NCI-H2081 treated with DMSO at 0.1 percent for 48 hours (cell line): ENCODE results near the gene BLOC1S6.

Experiments
- DNase-seq: peaks from one replicate; lab custom pipeline; 2025; lab: John Stamatoyannopoulos, UW

Gene BLOC1S6

DNA sequence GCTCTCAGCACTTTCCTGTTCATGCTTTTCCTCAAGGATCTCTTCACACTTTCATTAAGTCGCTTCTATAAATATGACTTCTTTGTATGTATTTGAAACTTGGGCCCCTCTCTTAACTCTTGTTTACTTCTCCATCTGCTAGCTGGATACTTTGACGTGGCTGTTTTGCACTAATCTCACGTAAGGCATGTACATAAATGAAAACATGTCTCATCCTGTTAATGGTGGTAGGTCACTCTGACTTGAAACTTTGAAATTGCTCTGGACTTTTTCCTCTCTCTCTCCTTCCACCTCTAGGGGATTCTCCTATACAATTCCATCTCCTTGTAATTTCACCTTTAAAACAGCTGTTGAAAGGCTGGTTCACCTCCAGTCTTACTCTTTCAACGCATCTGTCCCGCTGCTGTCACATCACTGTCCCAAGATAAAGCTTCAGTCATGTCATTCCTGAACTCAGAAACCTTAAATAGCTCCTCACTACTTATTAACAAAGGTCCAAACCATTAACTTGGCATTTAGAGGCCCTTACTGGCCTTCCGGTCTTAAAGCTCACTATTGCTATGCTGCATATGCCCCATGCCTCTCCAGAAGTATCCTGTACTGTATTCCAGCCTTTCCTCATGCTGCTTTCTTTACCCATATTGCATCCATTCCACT, 1.2 kb downstream of the BLOC1S6 start:
- no peak for DNase-seq

DNA sequence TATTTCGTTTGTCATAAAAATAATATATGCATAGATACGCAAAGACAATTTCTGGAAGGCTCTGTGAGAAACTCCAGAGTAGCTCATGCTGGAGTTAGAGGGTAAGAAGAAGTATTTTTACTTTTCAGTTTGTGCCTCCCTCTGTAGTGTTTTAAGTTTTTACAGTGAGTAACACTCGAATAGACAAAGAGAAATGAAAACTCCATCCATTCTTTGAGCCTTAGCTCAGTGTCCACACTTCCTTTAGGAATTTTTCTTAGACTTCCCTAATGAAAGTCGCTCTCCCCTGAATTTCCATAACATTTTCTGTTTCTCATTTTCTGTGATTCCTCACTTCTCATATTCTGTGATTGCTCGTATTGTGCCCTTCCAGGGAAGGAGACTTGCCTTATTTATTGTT, 2.1 kb downstream of the BLOC1S6 start:
- no peak for DNase-seq

DNA sequence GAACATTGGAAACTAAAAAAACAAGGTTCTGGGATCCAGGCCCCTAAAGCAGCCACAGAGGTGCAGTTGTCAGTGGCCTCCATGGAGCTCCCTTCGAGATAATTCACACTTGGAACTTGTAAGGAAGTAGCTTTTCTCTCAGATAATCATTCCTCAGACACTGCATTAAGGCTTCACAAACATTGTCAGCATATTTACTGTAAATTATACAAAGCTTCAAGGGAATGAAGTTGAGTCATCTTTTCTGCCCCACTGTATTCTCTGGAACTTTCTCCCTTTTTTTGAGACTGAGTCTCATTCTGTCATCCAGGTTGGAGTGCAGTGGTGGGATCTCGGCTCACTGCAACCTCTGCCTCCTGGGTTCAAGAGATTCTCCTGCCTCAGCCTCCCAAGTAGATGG, 7.1 kb downstream of the BLOC1S6 start:
- no peak for DNase-seq

DNA sequence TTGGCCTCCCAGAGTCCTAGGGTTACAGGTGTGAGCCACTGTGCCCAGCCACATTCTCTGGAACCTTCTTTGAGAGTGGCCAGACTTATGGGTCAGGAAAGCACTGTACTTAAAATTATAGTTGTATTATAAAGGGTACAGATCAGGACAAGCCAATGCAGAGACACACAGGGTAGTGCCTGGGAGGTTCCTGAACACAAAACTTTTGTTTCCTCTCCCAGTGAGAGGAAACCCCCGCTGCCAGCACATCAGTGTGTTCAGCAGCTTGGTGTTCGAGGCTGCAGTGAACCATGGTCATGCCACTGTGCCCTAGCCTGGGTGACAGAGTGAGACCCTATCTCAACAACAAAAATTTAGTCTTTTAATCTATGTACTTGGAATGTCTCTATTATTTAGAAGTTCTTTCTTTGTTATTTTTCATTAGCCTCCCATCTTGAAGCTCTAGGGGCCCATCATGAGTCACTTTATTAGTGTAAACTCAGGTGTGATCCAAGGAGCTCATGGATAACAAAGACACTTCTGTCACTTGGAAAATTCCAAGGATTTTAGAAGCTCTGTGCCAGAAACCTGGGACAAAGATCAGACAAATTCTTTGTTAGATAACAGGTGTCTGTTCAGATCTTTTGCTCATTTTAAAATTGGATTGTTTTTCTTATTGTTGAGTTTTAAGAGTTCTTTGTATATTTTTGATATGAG, 7.8 kb downstream of the BLOC1S6 start:
- DNase-seq, result no peak

DNA sequence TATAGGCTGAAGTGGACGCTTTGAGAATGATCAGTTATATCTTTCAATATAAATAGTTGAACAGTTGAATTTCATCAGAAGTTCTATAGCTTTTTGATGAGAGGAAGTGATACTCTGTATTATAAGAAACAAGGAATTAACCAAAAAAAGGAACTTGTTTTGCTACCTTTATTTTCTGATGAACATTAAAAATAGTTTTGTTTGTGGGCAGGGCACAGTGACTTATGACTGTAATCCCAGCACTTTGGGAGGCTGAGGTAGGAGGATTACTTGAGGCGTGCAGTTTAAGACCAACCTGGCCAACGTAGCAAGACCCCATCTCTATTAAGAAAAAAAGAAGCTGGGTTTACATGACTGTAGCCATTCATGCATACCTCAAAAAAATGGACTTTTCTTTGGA, 16.7 kb downstream of the BLOC1S6 start:
- no peak for DNase-seq

DNA sequence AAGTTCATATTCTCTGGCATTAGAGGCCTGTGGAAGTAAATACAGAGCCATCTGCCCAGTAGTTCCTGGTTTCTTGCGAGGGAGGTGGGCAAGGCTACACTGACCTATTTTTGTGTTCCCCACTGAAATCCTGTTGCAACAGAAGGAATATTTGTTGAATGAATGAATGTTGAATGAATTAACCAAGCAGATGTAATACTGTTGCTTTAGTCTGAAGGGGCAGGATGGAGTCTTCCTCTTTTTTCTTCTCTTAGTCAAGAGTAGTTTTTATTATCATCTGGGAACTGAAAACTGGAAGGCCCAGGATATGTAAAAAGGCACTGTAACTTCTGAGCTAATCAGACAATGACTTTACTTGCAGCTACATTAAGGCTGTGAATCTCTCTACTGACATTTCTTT, 17.1 kb downstream of the BLOC1S6 start:
- no peak for DNase-seq

DNA sequence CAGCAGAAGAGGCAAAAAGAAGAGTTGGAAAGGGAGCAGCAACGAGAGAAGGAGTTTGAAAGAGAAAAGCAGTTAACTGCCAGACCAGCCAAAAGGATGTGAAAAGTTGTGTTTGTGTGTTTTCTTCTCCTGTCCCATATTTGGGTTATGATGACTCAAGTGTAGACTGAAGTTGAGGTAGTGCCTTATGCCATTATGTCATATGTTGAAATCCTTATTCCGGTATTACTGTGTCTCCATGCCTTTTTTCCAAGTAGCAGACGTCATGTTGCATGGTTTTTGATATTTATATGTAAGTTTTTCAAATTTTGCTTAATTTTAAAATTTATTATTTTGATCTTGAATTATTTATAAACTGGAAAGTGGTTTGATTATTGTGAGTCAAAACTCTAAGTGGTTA, 19.2 kb downstream of the BLOC1S6 start:
- DNase-seq, result no peak

DNA sequence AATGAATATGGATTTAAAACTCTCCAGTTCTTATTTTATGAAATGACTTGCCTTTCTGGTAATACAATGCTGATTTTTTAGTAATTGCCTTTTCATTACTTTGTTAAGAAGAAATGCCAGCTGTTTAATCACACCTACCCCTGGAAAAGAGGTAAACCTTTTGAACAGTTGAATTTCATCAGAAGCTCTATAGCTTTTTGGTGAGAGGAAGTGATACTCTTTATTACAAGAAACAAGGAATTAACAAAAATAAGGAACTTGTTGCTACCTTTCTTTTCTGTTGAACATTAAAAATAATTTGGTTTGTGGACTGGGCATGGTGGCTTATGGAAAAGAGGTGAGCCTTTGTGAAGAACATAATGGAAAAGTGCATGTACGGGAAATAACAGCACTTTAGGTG, 19.7 kb downstream of the BLOC1S6 start:
- DNase-seq, result no peak

DNA sequence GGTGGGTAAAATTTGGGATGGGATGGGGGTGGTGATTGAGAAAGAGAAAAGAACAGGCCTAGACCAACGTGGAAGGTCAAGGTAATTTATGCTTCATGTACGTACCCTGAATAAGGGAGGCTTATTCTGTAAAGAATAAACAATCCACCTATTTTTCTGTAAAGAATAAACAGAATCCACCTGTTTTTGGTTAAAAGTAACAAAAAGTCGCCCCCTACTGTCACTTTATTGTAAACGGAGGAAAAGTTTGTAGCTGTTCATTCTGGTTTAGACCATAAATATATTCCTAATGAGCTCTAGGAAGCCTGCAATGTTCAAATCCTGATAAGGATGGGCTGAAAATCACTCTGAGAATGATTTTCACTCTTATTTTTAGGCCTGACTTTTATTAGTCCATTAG, 24.1 kb downstream of the BLOC1S6 start:
- no peak for DNase-seq

DNA sequence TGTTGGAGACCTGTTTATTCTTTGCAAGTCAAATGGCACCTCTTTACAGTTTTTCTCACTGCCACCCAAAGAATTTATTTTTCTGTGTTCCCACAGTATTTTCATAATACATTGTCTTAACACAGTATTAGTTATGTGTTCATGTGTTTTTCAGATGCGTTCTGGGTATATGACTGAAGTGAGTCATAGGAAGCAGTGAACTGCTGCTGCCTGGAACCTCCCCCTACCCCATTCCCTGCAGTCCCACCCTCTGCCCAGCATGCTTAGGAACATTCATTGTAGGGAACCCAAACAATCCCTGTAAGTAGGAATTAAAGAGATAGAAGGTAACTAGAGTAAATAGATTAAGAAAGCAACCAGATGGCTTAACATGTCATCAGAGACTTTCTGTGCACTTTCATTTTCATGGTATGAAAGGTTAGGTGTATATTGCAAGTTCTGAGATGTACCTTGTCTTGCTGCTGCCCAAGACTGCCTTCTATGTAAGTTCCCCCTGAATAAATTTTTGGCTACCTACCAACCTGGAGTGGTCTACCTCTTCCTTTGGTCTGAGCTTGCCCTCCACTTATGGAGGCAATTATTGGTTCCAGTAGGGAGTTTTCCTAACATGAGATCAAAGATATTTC, 25.7 kb downstream of the BLOC1S6 start:
- no peak for DNase-seq

DNA sequence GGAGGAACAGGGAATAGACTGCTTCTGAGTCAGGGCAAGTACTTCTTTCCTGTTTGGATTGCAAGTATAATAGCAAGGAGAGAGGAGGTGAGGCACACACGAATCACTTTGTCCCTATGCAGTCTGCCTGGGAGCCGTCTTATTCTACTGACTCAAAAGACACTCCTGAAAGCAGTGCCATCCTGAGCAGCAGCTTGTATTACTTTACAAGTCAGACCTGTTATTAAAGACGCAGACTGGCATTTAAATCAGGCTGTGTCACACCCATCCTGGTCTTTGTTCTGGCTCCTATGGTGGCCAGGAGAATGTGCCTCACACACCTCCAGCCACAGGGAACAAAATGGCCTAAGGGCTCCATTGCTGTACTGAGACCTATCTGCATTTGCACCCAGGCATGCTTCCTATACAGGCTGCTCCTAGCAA, 29.7 kb downstream of the BLOC1S6 start:
- no peak for DNase-seq

DNA sequence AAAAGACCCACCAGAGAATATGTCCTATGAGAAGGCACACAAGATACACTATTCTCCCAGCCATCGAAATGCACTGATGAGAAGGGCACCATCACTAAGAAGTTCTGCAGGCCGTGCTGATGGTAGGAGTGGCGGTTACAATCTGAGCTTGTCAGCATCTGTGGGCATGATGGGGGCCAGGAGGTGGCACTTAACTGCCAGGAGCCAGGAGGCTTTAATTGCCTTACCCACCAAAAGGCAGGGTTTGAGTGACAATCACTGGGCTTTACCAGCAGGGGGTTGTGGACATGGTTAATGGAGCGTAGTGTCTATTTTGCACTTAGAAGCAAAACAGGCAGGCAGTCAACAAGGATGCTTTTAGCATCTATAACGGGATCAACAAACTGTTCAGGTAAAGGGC, 31.6 kb downstream of the BLOC1S6 start:
- DNase-seq, result no peak

DNA sequence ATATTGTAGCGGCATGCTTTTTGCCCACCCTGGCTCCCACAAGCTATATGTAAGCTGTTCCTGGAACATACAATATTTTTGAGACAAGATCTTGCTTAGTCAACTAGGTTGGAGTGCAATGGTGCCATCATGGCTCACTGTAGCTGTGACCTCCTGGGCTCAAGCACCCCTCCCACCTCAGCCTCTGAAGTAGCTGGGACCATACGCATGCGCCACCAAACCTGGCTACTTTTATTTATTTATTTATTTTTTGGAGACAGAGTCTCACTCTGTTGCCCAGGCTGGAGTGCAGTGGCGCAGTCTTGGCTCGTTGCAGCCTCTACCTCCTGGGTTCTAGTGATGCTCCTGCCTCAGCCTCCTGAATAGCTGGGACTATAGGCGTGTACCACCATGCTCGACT, 41.0 kb downstream of the BLOC1S6 start:
- DNase-seq, result no peak

DNA sequence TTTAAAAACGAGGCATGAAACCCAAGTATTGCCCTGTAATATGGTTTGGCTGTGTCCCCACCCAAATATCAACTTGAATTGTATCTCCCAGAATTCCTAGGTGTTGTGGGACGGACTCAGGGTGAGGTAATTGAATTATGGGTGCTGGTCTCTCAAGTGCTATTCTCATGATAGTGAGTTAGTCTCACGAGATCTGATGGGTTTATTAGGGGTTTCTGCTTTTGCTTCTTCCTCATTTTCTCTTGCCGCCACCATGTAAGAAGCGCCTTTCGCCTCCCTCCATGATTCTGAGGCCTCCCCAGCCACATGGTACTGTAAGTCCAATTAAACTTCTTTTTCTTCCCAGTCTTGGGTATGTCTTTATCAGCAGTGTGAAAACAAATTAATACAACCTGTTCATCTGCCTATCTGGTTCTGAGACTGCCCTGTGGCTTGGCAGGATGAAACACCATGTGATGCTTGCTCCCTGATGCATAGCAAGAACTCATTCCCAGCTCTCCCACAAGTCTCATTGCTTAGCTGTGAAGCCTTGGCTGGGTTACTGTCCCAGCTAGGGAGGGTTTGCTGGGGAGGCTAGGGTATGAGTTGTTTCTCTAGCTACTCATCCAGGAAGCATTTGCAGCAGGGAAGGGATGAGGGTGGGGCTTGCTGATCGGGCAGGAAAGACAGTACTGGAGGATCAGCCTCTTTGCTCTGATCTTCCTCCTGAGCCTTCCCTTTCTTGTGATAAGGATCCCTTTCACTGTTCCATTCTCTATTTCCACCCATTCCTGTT, 43.9 kb downstream of the BLOC1S6 start:
- no peak for DNase-seq

DNA sequence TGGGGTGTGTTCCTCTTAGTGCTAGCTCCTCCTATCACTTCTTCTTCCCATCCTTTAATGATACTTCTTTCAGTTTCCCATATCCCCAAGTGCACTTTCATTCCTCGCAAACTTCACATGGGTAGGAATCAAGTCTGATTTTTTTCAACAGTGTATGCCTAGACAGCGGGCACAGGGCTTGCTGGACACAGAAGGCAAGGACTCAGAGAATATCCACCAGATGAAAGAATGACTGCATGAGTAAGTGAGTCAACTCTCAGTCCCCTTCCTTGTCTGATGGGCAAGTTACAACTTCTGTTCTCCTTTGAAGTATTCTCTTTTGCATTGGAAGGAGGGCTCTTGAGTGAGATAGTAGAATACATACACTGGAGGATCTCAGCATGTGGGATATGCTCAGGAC, 44.6 kb downstream of the BLOC1S6 start:
- no peak for DNase-seq

DNA sequence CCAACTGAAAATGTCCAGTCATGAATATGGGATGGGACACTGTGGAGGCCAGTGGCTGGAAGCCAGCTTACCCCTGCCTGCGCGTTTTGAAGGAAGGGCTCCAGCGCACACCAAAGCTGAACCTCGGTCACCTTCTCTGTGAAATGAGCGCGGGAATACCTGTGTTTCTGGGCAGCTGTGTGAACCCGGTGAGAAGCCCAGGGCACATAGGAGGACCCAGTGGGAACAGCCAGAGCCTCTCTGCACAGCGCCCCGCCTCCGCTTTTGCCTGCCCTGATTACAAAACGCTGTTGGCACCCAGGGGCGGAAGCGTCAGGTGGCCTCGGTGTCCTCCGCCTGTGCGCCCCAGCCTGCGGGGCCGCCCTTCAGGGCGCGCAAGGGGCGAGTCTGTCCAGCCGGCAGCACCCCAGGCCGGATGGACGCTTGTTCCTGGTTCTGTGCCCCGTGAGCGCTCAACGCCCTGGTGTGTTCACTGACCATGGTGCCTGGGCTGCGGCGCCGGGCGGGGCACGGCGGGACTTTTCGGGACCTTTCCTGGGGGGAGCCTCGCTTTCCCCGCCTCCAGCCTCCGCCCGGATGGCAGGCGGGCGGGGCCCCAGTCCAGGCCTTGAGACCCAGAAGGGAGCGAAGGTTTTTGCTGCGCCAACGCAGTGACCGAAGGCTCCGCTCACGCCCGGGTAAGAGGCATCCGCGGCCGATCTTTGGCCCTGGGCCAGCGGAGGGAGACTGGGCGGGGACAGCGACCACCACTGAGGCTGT, 47.4 kb downstream of the BLOC1S6 start, which contains the start of gene SQOR:
Gene SQOR (plus strand): TSS at position 598 of the 759 bp plus-strand sequence. CDS start 23,895 bp downstream, outside the sequence.
- no peak for DNase-seq

DNA sequence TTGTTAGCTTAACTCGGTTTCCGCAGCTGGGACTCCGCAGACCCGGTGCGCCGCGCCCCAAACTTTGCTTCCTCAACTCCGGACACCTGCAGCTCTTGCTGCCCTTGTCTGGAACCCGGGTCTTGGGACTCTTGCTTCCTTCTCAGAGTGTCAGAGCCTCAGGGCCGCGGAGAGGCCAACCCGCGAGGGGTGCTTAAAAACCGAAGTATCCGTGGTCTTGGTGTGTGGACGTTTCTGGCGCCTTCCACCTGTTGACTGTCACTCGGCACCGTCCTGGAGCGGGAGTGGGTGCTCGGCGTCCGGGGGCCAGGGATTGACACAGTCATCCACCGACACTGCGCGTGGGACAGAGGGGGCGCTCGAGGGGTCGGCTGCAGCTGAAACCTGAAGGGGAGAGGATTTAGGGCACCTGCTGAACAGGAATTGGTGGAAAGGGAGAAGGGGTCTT, 48.0 kb downstream of the BLOC1S6 start:
- DNase-seq, result no peak

DNA sequence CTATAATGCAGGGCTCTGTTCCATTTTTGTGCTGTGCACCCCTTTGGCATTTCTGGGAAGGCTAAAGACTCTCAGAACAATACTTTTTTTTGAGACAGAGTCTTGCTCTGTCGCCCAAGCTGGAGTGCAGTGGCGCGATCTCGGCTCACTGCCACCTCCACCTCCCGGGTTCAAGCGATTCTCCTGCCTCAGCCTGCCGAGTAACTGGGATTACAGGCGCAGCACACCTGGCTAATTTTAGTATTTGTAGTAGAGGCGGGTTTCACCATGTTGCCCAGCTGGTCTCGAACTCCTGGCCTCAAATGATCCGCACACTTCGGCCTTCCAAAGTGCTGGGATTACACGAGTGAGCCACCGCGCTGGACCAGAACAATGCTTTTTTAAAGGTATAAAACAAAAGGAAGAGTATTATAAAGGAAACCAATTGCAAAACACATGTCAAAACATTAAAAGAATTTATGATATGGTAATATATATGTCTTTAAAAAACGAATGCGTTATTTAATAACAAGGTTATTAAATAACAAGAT, 48.6 kb downstream of the BLOC1S6 start:
- no peak for DNase-seq

DNA sequence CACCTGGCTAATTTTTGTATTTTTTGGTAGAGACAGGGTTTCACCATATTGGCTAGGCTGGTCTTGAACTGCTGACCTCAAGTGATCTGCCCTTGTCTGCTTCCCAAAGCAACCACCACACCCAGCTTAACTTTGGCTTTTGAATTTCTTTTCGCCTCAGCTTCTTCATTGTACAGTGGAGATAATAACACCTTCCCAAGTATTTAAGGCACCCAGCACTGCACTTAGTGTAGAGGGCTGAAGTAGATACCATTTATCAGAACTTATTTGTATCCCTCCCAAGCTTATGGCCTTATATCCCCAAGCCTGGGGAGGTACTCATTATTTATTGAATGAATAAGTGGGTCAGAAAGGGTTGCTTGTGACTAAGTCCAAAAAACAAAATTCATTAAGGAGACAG, 50.0 kb downstream of the BLOC1S6 start:
- DNase-seq, result no peak

DNA sequence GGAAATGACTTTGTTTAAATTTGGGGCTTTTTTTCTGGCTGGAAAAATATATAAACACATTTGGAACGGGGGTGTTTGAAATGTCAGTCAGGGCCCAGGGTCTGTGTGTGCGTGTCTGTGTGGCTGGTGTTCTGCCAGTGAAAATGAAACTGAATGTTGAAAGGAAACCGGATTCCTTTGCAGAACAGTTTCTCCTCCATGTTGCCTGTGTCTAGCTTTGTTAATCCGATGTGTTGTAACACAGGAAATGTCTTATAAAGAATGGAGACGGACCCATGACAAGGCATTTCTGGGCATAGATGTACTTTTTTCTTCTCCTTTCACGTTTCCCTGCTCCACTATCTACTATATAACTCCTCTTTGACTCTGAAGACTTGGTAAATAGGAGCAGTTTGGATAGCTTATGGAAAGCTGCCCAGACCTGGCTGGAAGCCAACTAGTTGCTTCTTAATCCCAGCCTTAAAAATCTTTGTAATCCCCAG, 50.4 kb downstream of the BLOC1S6 start:
- DNase-seq, result no peak

DNA sequence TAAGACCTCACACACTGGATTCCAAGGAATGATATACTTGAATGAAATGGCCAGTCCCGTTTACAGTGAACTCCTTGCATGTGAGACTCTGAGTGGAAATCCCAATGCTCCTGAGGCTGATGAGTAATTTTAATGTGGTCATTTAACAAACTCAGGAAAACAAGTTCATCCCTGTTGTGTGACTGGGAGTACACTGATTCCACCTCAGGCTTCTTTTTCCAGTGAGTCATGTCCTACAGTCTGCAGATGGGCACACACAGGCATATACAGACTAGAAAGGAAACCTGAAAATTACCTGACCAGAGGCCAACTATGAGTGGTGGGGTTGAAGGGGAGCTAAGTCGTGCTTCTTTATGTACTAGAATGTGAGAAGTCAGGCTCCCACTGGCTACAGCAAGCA, 53.4 kb downstream of the BLOC1S6 start:
- no peak for DNase-seq
